Stimulated activated CD8-positive, alpha-beta memory T cell treated with anti-CD3 and anti-CD28 coated beads, Interleukin-12 subunit alpha, Interleukin-12 subunit beta, amount 100 ng/mL, for 24 hours (primary cell): ENCODE data around the gene MAPRE3.
"Not testable (repeated sequence)": the region's sequence is repeated elsewhere in the genome, so short reads cannot be mapped to it uniquely, and the experiment has no call there.

Source experiments
- DNase-seq: peaks from one replicate; pipeline ENCODE4 v3.0.0-alpha.2; 2020; ENCODE audit errors: extremely low read depth

MAPRE3 gene

GRCh38 chr2:27069961-27070618 lies 99.7 kb downstream of the MAPRE3 start:
- no peak for DNase-seq

GRCh38 chr2:27070653-27071276 lies 100.3 kb downstream of the MAPRE3 start:
- DNase-seq: no peak

- peak; percentile 78 for DNase-seq
Measured at GRCh38 chr2:27071277-27071989, 101.0 kb downstream of the MAPRE3 start, which contains the start of gene OST4. Gene OST4, minus strand, starts transcription at chr2:27071654.

- peak; percentile 12 for DNase-seq
Measured at GRCh38 chr2:27071990-27072830, 101.8 kb downstream of the MAPRE3 start.

- DNase-seq: no peak
Measured at GRCh38 chr2:27072920-27073319, 102.5 kb downstream of the MAPRE3 start.

- no peak for DNase-seq
Measured at GRCh38 chr2:27073782-27074181, 103.3 kb downstream of the MAPRE3 start.

- no peak for DNase-seq
Measured at GRCh38 chr2:27074738-27075565, 104.5 kb downstream of the MAPRE3 start.

- DNase-seq: not testable (repeated sequence)
Measured at GRCh38 chr2:27075566-27075871, 105.1 kb downstream of the MAPRE3 start.

- no peak for DNase-seq
Measured at GRCh38 chr2:27076323-27076722, 105.9 kb downstream of the MAPRE3 start.
